SK-N-MC (cell line): ENCODE measurements around the gene ASF1B.

ENCODE experiments used
- EZH2 ChIP-seq: fragments of 200-600 bp; sonication (generic); IDR thresholded peaks from one replicate; pipeline ENCODE4 v1.6.1; 2017; ENCODE audit warnings: antibody characterized with exemption
- POLR2AphosphoS5 ChIP-seq: IDR thresholded peaks from 2 replicates; pipeline ENCODE4 v1.6.1; 2012; ENCODE audit warnings: mild to moderate bottlenecking, low read depth, low read length, borderline replicate concordance

DNA sequence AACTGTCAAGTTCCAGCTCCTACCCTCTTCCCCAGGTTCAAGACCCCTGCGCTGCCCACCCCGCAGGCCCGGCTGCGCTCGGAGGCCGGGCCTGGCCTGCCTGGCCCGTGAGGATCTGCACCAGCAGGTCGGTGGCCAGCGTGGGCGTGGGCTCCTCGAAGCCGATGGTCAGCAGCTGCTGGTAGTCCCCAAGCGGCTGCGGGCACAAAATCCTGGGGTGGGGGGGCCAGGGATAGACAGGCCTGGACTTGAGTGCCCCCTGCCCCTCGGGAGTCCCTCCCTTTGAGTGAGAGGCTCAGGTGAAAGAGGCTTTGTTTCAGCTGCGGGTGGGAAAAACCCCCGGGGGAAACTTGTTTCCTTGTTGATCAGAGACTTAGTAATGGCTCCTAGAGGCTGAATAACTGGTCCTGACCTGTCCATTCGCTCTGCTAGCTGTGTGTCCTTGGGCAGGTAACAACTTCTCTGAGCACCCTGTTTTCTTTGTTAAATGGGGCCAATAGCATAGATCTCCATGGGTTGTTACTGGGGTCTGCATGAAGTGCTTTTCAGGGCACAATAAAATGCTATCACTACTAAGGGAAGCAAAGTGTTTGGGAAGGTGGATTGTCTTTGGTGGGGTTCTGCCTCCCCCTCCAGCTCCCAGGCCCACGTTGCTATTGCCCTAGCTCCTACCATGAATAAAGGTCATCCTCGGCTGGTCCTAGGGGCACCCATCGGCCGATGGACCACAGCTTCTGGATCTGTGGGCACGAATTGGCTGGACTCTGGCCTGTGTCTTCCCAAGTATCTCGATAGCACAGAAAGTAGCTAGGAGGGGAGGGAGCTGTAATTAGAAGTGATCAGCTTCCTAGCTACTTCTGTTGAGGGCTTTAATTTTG lies 54.4 kb downstream of the ASF1B start:
- TF ChIP-seq EZH2 (no peak), POLR2AphosphoS5 (no peak)
